IMR-90 (cell line): ENCODE data around the gene ZFHX3. TPM values are rescaled to one million over a fixed set of nuclear protein-coding genes. Genes with fewer than 3 reads are reported as not detected.

Experiments used
- ATAC-seq: fragments of 200-7000 bp; cut with Tn5 transposase; 2 replicates; pipeline ENCODE4 v1.9.1; 2020; ENCODE audit warnings: low read depth, mild to moderate bottlenecking, moderate library complexity
- BruUV-seq: library from RNA; stranded (reverse); fragments of 400-500 nt; replicated peaks from 2 replicates; lab custom pipeline; 2021; lab: Mats Ljungman, UMichigan
- CTCF ChIA-PET: fragments of 300-600 bp; formaldehyde crosslinking; extraction: SDS; loops from one replicate; lab custom pipeline; 2021; ENCODE audit warnings: antibody characterized with exemption; lab: Yijun Ruan, JAX
- POLR2A ChIA-PET: fragments of 300-600 bp; sonication (Branson Sonifier 250); formaldehyde crosslinking; loops from one replicate; lab custom pipeline; 2022; ENCODE audit warnings: antibody characterized with exemption; ENCODE audit not compliant: unreplicated experiment; lab: Charles Lee
- DNase-seq: peaks from one replicate; pipeline ENCODE4 v3.0.0; 2013
- H2AFZ ChIP-seq: replicated peaks from 2 replicates; pipeline ENCODE3; 2013; ENCODE audit warnings: low read length, mild to moderate bottlenecking; ENCODE audit not compliant: poor library complexity
- H2AK5ac ChIP-seq: 2 replicates; pipeline ENCODE4 v1.6.1; 2013; ENCODE audit warnings: low read depth, low read length, inconsistent platforms
- H2AK9ac ChIP-seq: replicated peaks from 2 replicates; pipeline ENCODE3; 2013; ENCODE audit warnings: mild to moderate bottlenecking, low read depth, low read length, moderate library complexity; ENCODE audit not compliant: poor library complexity
- H2BK120ac ChIP-seq: 2 replicates; pipeline ENCODE4 v1.6.1; 2013; ENCODE audit warnings: low read depth, low read length, inconsistent platforms
- H2BK15ac ChIP-seq: 3 replicates; pipeline ENCODE4 v1.6.1; 2013; ENCODE audit warnings: low read depth, low read length, inconsistent platforms
- H2BK20ac ChIP-seq: 2 replicates; pipeline ENCODE4 v1.6.1; 2013; ENCODE audit warnings: low read depth, mild to moderate bottlenecking, inconsistent platforms, low read length, moderate library complexity
- H2BK5ac ChIP-seq: 2 replicates; pipeline ENCODE4 v1.6.1; 2013; ENCODE audit warnings: mild to moderate bottlenecking, low read depth, low read length, inconsistent platforms; ENCODE audit not compliant: poor library complexity, severe bottlenecking
- H3K14ac ChIP-seq: replicated peaks from 2 replicates; pipeline ENCODE4 v1.6.1; 2013; ENCODE audit warnings: low read depth, low read length, inconsistent platforms
- H3K18ac ChIP-seq: 2 replicates; pipeline ENCODE4 v1.6.1; 2013; ENCODE audit warnings: low read depth, low read length, control low read depth
- H3K23ac ChIP-seq: 2 replicates; pipeline ENCODE4 v1.6.1; 2013; ENCODE audit warnings: low read depth, low read length, inconsistent platforms
- H3K27ac ChIP-seq: 2 replicates; pipeline ENCODE4 v1.5.1; 2013; ENCODE audit warnings: mild to moderate bottlenecking, control low read depth, low read length; ENCODE audit not compliant: insufficient read depth
- H3K27me3 ChIP-seq: 2 replicates; pipeline ENCODE4 v1.6.1; 2013; ENCODE audit warnings: low read length; ENCODE audit not compliant: control insufficient read depth, insufficient read depth
- H3K36me3 ChIP-seq: 2 replicates; pipeline ENCODE4 v1.6.1; 2013; ENCODE audit warnings: low read length, mixed read lengths; ENCODE audit not compliant: control insufficient read depth, insufficient read depth
- H3K4ac ChIP-seq: 2 replicates; pipeline ENCODE4 v1.6.1; 2013; ENCODE audit warnings: low read depth, low read length, inconsistent platforms
- H3K4me1 ChIP-seq: 2 replicates; pipeline ENCODE4 v1.6.1; 2013; ENCODE audit warnings: low read length, mixed read lengths; ENCODE audit not compliant: control insufficient read depth, insufficient read depth
- H3K4me2 ChIP-seq: 2 replicates; pipeline ENCODE4 v1.6.1; 2013; ENCODE audit warnings: low read depth, mild to moderate bottlenecking, control low read depth, low read length, moderate library complexity
- H3K4me3 ChIP-seq: 2 replicates; pipeline ENCODE4 v1.5.1; 2013; ENCODE audit warnings: low read depth, mild to moderate bottlenecking, control low read depth, low read length, moderate library complexity; ENCODE audit not compliant: insufficient read depth
- H3K56ac ChIP-seq: 2 replicates; pipeline ENCODE4 v1.6.1; 2013; ENCODE audit warnings: low read length, inconsistent platforms; ENCODE audit not compliant: insufficient read depth; ENCODE audit errors: extremely low read depth
- H3K79me1 ChIP-seq, 2 experiments: 2 replicates each; pipeline ENCODE4 v1.6.1; 2013; ENCODE audit warnings: low read length in 2 of 2, inconsistent platforms in 1 of 2, low read depth in 1 of 2
- H3K9ac ChIP-seq: 2 replicates; pipeline ENCODE4 v1.6.1; 2013; ENCODE audit warnings: low read depth, low read length, control low read depth
- H3K9me1 ChIP-seq: 2 replicates; pipeline ENCODE4 v1.6.1; 2013; ENCODE audit warnings: low read length, inconsistent platforms; ENCODE audit not compliant: insufficient read depth
- H3K9me3 ChIP-seq: 2 replicates; pipeline ENCODE4 v1.6.1; 2013; ENCODE audit warnings: low read length; ENCODE audit not compliant: control insufficient read depth, insufficient read depth
- H4K20me1 ChIP-seq: 2 replicates; pipeline ENCODE4 v1.6.1; 2013; ENCODE audit warnings: low read length, inconsistent platforms; ENCODE audit not compliant: insufficient read depth
- H4K5ac ChIP-seq: 2 replicates; pipeline ENCODE4 v1.6.1; 2013; ENCODE audit warnings: mild to moderate bottlenecking, low read depth, low read length, control low read depth
- H4K8ac ChIP-seq, 2 experiments: 2 replicates each; pipeline ENCODE4 v1.6.1; 2013; ENCODE audit warnings: low read depth in 2 of 2, low read length in 2 of 2, control low read depth in 1 of 2, inconsistent platforms in 1 of 2
- H4K91ac ChIP-seq: 2 replicates; pipeline ENCODE4 v1.6.1; 2013; ENCODE audit warnings: low read depth, low read length, inconsistent platforms; ENCODE audit not compliant: insufficient read depth
- CEBPB ChIP-seq: IDR thresholded peaks from 2 replicates; pipeline ENCODE4 v1.6.1; 2012; ENCODE audit warnings: low read depth, low read length, improper control_type of control experiment
- CHD1 ChIP-seq: IDR thresholded peaks from 2 replicates; pipeline ENCODE4 v1.6.1; 2012; ENCODE audit warnings: low read depth, low read length, improper control_type of control experiment
- CTCF ChIP-seq: conservative IDR thresholded peaks from 2 replicates; pipeline ENCODE4 v1.5.1; 2012; ENCODE audit warnings: mild to moderate bottlenecking, low read depth, low read length, improper control_type of control experiment
- FOS ChIP-seq: fragments of 150-350 bp; IDR thresholded peaks from 2 replicates; pipeline ENCODE4 v1.6.1; 2016; ENCODE audit warnings: low read depth, low read length
- MAZ ChIP-seq: IDR thresholded peaks from 2 replicates; pipeline ENCODE4 v1.6.1; 2012; ENCODE audit warnings: low read depth, mild to moderate bottlenecking, low read length, improper control_type of control experiment, moderate library complexity, borderline replicate concordance
- POLR2A ChIP-seq: IDR thresholded peaks from 2 replicates; pipeline ENCODE4 v1.6.1; 2012; ENCODE audit warnings: mild to moderate bottlenecking, low read depth, low read length
- RAD21 ChIP-seq: IDR thresholded peaks from 2 replicates; pipeline ENCODE4 v1.6.1; 2012; ENCODE audit warnings: low read length, improper control_type of control experiment
- RCOR1 ChIP-seq: IDR thresholded peaks from 2 replicates; pipeline ENCODE4 v1.6.1; 2012; ENCODE audit warnings: mild to moderate bottlenecking, low read length, improper control_type of control experiment; ENCODE audit not compliant: insufficient replicate concordance
- WGBS, 2 experiments: methylation state at CpG; one replicate each; pipeline versions ENCODE4 v1.1.5 to v1.1.7; 2013; ENCODE audit warnings: missing lambda C conversion rate in 2 of 2; ENCODE audit not compliant: insufficient read length in 1 of 2; ENCODE audit errors: extremely low coverage in 2 of 2; 5-methylcytosine and 5-hydroxymethylcytosine counted together
- dilution Hi-C: fragments of 300-500 bp; cut with HindIII; formaldehyde crosslinking; loops from one replicate; pipeline ENCODE4 v1.14.3; 2018; ENCODE audit warnings: low sequenced_read_pairs; ENCODE audit not compliant: unreplicated experiment
- in situ Hi-C: fragments of 300-500 bp; cut with MboI; formaldehyde crosslinking; loops from 3 replicates; pipeline ENCODE4 v1.14.3; 2019; ENCODE audit warnings: low sequenced_read_pairs, inconsistent platforms, mixed read lengths
- intact Hi-C: fragments of 100-400 bp; cut with micrococcal nuclease; formaldehyde crosslinking; loops from 2 replicates; pipeline ENCODE4 v1.10.0; 2022
- polyA plus RNA-seq, 3 experiments: library from polyadenylated mRNA; depleted of rRNA; stranded (reverse); fragments of >200 nt; gene quantifications; 2 replicates each; pipeline ENCODE4 v1.2.3, GENCODE V29; 2012; ENCODE audit warnings: low replicate concordance in 1 of 3
- total RNA-seq: library from RNA; depleted of rRNA; stranded (reverse); fragments of >200 nt; gene quantifications from 2 replicates; pipeline ENCODE4 v1.2.3, GENCODE V29; 2012
- TF ChIP-seq, protein P1 (sequence below): fragments of 150-350 bp; IDR thresholded peaks from 2 replicates; pipeline ENCODE4 v1.6.1; 2016; ENCODE audit warnings: low read depth, mild to moderate bottlenecking, low read length, moderate library complexity, borderline replicate concordance
- TF ChIP-seq, protein P2 (sequence below): fragments of 150-350 bp; IDR thresholded peaks from 2 replicates; pipeline ENCODE4 v1.6.1; 2017; ENCODE audit warnings: mild to moderate bottlenecking, antibody characterized with exemption, low read length, low read depth

Gene ZFHX3
- total and polyA plus RNA-seq, 2 of the 4 experiments (the other 2 are of a cell fraction): 1.4 to 1.7 TPM

- TF ChIP-seq CEBPB (no peak), RAD21 (no peak), FOS (no peak)
Measured at GRCh38 chr16:72894293-72895151, 153.4 kb downstream of the ZFHX3 start (continued).

DNA sequence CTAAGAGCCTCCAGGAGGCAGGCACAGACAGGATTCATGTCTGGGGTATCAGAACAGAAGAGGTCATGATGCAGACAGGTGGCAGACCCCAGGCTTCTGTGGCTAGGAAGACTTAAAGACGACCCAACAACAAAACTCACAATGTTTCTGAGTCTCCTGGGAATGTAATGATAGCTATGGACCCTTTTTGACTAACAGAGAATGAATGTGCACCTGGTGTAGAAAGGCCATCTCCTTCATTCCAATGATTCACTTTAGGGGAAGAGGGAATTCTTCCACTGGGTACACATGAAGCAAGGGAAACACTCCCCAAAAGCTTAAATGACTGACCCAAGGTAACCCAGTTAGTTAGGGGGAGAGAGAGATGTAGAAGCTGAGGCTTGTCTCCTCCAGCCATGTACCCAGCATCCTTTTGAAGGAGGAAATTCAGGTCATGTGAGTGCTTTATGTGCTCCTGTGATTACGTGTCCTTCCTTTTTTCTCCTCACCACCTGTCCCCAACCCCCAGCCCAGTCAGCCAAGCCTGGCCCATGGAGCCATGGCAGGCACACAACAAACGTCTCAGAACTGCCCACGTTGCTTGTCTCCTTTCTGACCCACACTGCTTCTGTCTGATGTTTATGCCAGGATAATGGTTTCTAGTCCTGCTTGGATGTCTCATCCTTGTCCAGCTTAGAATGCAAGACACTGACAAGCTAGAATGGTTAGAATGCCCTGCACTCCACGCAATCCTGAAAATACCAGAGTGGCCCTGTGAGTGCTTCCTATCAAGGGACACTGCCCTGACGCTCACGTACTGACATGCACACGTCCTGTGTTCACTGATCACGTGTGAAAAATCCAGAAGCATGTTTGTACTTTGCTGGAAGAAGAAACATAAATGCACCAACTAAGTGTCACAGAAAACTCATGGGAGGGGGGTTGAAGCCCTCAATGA lies 156.4 kb downstream of the ZFHX3 start:
- Histone ChIP-seq H3K4me2 (no peak overlapping the region), H2BK120ac (no peak overlapping the region), H2AK9ac (no peak overlapping the region), H3K56ac (no peak overlapping the region), H2BK20ac (no peak overlapping the region), H2BK15ac (no peak overlapping the region), H3K79me1 (peaks cover 13 to 40% of the 10 kb centered on the region in 2 experiments), H3K36me3 (peaks cover 26% of the 10 kb centered on the region), H3K14ac (no peak overlapping the region), H3K23ac (no peak overlapping the region), H3K9me3 (no peaks in the 10 kb centered on the region), H3K27ac (no peak overlapping the region), H3K4me1 (peaks cover 4% of the 10 kb centered on the region), H3K4me3 (no peak overlapping the region), H4K8ac (no peak overlapping the region), H3K27me3 (no peaks in the 10 kb centered on the region), H2AFZ (no peak overlapping the region), H4K5ac (no peak overlapping the region), H3K9ac (no peak overlapping the region), H4K20me1 (no peaks in the 10 kb centered on the region), H2AK5ac (no peak overlapping the region), H2BK5ac (no peak overlapping the region), H4K91ac (no peak overlapping the region), H3K18ac (no peak overlapping the region), H3K4ac (no peak overlapping the region), H3K9me1 (peaks cover 7% of the 10 kb centered on the region)
- POLR2A ChIA-PET: no interaction called here
- BruUV-seq: no TSS peak
- 80% methylated on average over 2 of the region's 9 CpGs; no CpG with 5 or more reads in 1 of the 2 experiments for WGBS, 2 experiments
- in situ Hi-C loops (no loop called here), dilution Hi-C loops (no loop called here), intact Hi-C loops (no loop called here)
- ATAC-seq: no peak
- CTCF ChIA-PET: interaction anchor here (0.8 to 1.6 kb wide), 3 partner anchors 8 to 59 kb away, joined by 4 to 6 read pairs (median 5); no protein-coding TSS in a partner anchor
- DNase-seq: no peak
- TF ChIP-seq, protein P1, sequence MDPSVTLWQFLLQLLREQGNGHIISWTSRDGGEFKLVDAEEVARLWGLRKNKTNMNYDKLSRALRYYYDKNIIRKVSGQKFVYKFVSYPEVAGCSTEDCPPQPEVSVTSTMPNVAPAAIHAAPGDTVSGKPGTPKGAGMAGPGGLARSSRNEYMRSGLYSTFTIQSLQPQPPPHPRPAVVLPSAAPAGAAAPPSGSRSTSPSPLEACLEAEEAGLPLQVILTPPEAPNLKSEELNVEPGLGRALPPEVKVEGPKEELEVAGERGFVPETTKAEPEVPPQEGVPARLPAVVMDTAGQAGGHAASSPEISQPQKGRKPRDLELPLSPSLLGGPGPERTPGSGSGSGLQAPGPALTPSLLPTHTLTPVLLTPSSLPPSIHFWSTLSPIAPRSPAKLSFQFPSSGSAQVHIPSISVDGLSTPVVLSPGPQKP: no peak
- TF ChIP-seq MAZ: no peak
- TF ChIP-seq RCOR1: no peak
- TF ChIP-seq CTCF: no peak
- TF ChIP-seq POLR2A: no peak
- TF ChIP-seq, protein P2, sequence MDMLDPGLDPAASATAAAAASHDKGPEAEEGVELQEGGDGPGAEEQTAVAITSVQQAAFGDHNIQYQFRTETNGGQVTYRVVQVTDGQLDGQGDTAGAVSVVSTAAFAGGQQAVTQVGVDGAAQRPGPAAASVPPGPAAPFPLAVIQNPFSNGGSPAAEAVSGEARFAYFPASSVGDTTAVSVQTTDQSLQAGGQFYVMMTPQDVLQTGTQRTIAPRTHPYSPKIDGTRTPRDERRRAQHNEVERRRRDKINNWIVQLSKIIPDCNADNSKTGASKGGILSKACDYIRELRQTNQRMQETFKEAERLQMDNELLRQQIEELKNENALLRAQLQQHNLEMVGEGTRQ: no peak
- no peak for TF ChIP-seq CHD1
